Stomach (tissue), 9 donors: Measurements from ENCODE around the gene NODAL. TPM values are rescaled to one million over a fixed set of nuclear protein-coding genes. Genes with fewer than 3 reads are reported as not detected.

ENCODE experiments used
- DNase-seq, 2 donors: peaks; one replicate each; pipeline versions ENCODE4 v3.0.0 to v3.0.0-alpha.2; 2013 to 2019
- H3K27ac ChIP-seq, 5 donors: fragments of 200-600 bp in 4 of 5; sonication (generic) in 4 of 5; one replicate each; pipeline ENCODE4 v1.5.1; 2013 to 2019; ENCODE audit warnings: mild to moderate bottlenecking in 1 of 5, moderate library complexity in 1 of 5
- H3K27me3 ChIP-seq, 3 donors: fragments of 200-600 bp; sonication (generic); one replicate each; pipeline ENCODE4 v1.5.1; 2017 to 2019; ENCODE audit warnings: mixed run types in 1 of 3
- H3K36me3 ChIP-seq, 4 donors: fragments of 200-600 bp; sonication (generic); 1 replicate in 3 of 4; 2 replicates in 1 of 4; pipeline ENCODE4 v1.5.1; 2016 to 2019
- H3K4me1 ChIP-seq, 4 donors: fragments of 200-600 bp; sonication (generic); one replicate each; pipeline ENCODE4 v1.5.1; 2016 to 2019
- H3K4me3 ChIP-seq, 4 donors: fragments of 200-600 bp; sonication (generic) in 3 of 4; one replicate each; pipeline ENCODE4 v1.5.1; 2016 to 2019; ENCODE audit warnings: mild to moderate bottlenecking in 1 of 4
- H3K9me3 ChIP-seq, 4 donors: fragments of 200-600 bp; sonication (generic); one replicate each; pipeline ENCODE4 v1.5.1; 2016 to 2019
- CTCF ChIP-seq, 7 experiments: fragments of 450-650 bp in 4 of 7; fragments of 200-600 bp in 3 of 7; sonication (generic) in 3 of 7; IDR thresholded peaks; one replicate each; pipeline ENCODE4 v1.5.1; 2016 to 2019; ENCODE audit warnings: antibody characterized with exemption in 7 of 7, control low read depth in 2 of 7, mild to moderate bottlenecking in 1 of 7
- EP300 ChIP-seq: sonication (generic); formaldehyde crosslinking; IDR thresholded peaks from one replicate; pipeline ENCODE4 v1.6.1; 2017; ENCODE audit warnings: antibody characterized with exemption
- POLR2A ChIP-seq, 4 donors: fragments of 450-650 bp; IDR thresholded peaks; one replicate each; pipeline ENCODE4 v1.6.1; 2016; ENCODE audit warnings: antibody characterized with exemption in 4 of 4, control low read depth in 2 of 4, mild to moderate bottlenecking in 1 of 4, moderate library complexity in 1 of 4
- POLR2AphosphoS5 ChIP-seq, 3 donors: sonication (generic); formaldehyde crosslinking; IDR thresholded peaks; one replicate each; pipeline ENCODE4 v1.6.1; 2016; ENCODE audit warnings: antibody characterized with exemption in 3 of 3
- WGBS, 5 donors: extraction: QIAGEN DNeasy Blood & Tissue Kit in 3 of 5; methylation state at CpG; one replicate each; pipeline versions ENCODE4 v1.1.5 to v1.1.7; 2013 to 2018; 5-methylcytosine and 5-hydroxymethylcytosine counted together
- intact Hi-C: fragments of 100-400 bp; cut with DNase I; formaldehyde crosslinking; loops from one replicate; pipeline ENCODE4 v1.15.1; 2023; ENCODE audit warnings: low total_unique reads
- polyA plus RNA-seq, 3 donors: library from polyadenylated mRNA; stranded (reverse); fragments of 200-250 nt; gene quantifications; one replicate each; pipeline ENCODE4 v1.2.3, GENCODE V29; 2013
- total RNA-seq, 5 donors: library from RNA; depleted of rRNA; stranded (reverse); fragments of >200 nt; gene quantifications; one replicate each; pipeline versions ENCODE4 v1.1.0 to v1.2.3, GENCODE V29; 2014 to 2016
- donor health status: healthy with polysubstance abuse.
- donor health status: Bipolar disorder and iron deficiency.
- donor health status: healthy.

NODAL gene
- total and polyA plus RNA-seq, 8 donors, result not detected

- DNase-seq, result no peak
- Histone ChIP-seq H3K9me3 (no peaks in the 10 kb centered on the region), H3K36me3 (peaks cover 29 to 44% (median 41%) of the 10 kb centered on the region in 4 donors), H3K27ac (peak overlapping the region in 1 of 5 donors; percentile 31), H3K4me3 (no peak overlapping the region), H3K4me1 (peaks cover 0 to 38% (median 11%) of the 10 kb centered on the region in 4 donors), H3K27me3 (no peaks in the 10 kb centered on the region)
- no peak for TF ChIP-seq EP300
- TF ChIP-seq CTCF (IDR thresholded peaks at IDR 0.05), result no peak
- TF ChIP-seq POLR2A (IDR thresholded peaks at IDR 0.05), result no peak
- TF ChIP-seq POLR2AphosphoS5 (IDR thresholded peaks at IDR 0.05), result no peak
- intact Hi-C loops, result no loop called here
- WGBS, 5 donors, result 89 to 94% (median 93%) methylated on average over 3 of the region's 3 CpGs
Measured at GRCh38 chr10:70418713-70419112, 22.8 kb downstream of the NODAL start.

- no peak overlapping the region for H3K4me3 ChIP-seq
- peaks cover 29 to 39% (median 36%) of the 10 kb centered on the region in 4 donors for H3K36me3 ChIP-seq
- no peak for DNase-seq
- peak overlapping the region in 2 of 5 donors; percentile 2 to 37 for H3K27ac ChIP-seq
- H3K4me1 ChIP-seq, result peaks cover 0 to 42% (median 11%) of the 10 kb centered on the region in 4 donors
- WGBS, 5 donors, result 63 to 88% (median 71%) methylated on average over 1 of the region's 1 CpG
- intact Hi-C loops, result no loop called here
- no peaks in the 10 kb centered on the region for H3K27me3 ChIP-seq
- H3K9me3 ChIP-seq, result no peaks in the 10 kb centered on the region
- TF ChIP-seq POLR2A (IDR thresholded peaks at IDR 0.05) (no peak), POLR2AphosphoS5 (IDR thresholded peaks at IDR 0.05) (peak in 1 of 3 donors; percentile 8)
Measured at GRCh38 chr10:70418229-70418628, 23.3 kb downstream of the NODAL start.

DNA sequence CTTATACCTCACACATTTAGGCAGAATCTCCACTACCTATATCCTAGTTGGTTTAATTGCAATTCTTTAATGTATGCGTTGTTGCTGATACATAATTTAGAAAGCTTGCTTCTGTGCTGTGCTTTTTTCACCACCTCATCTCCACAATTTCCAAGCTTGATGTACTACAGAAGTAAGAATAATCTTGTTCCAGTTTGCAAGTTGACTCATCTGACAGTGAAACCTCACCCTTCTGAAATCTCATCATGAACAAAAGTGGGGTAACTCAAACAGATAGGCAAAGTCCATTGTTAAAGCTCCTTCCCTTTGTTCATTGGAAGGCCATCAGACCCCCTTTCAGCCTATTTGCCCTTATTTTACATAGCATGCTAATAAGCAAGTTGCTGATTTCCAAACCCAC, 23.9 kb downstream of the NODAL start:
- no peak for DNase-seq
- WGBS, 5 donors, result 91 to 100% (median 96%) methylated on average over 1 of the region's 1 CpG
- Histone ChIP-seq H3K4me1 (peaks cover 0 to 49% (median 13%) of the 10 kb centered on the region in 4 donors), H3K27ac (peak overlapping the region in 2 of 5 donors; percentile 2 to 37), H3K36me3 (peaks cover 27 to 32% (median 29%) of the 10 kb centered on the region in 4 donors), H3K27me3 (no peaks in the 10 kb centered on the region), H3K9me3 (no peaks in the 10 kb centered on the region), H3K4me3 (no peak overlapping the region)
- TF ChIP-seq POLR2A (IDR thresholded peaks at IDR 0.05), result no peak
- no peak for TF ChIP-seq CTCF (IDR thresholded peaks at IDR 0.05)
- no peak for TF ChIP-seq EP300
- no peak for TF ChIP-seq POLR2AphosphoS5 (IDR thresholded peaks at IDR 0.05)
- intact Hi-C loops, result no loop called here

- 82 to 92% (median 86%) methylated on average over 4 of the region's 4 CpGs for WGBS, 5 donors
- DNase-seq, result no peak
- H3K4me3 ChIP-seq, result no peak overlapping the region
- intact Hi-C loops, result no loop called here
- TF ChIP-seq CTCF (IDR thresholded peaks at IDR 0.05) (no peak), EP300 (no peak), POLR2AphosphoS5 (IDR thresholded peaks at IDR 0.05) (no peak), POLR2A (IDR thresholded peaks at IDR 0.05) (no peak)
- peaks cover 24 to 68% (median 49%) of the 10 kb centered on the region in 4 donors for H3K4me1 ChIP-seq
- H3K9me3 ChIP-seq, result no peaks in the 10 kb centered on the region
- no peaks in the 10 kb centered on the region for H3K27me3 ChIP-seq
- H3K36me3 ChIP-seq, result peaks cover 0 to 11% (median 5%) of the 10 kb centered on the region in 4 donors
- peak overlapping the region in 1 of 5 donors; percentile 42 for H3K27ac ChIP-seq
Measured at GRCh38 chr10:70412356-70412755, 29.1 kb downstream of the NODAL start.

DNA sequence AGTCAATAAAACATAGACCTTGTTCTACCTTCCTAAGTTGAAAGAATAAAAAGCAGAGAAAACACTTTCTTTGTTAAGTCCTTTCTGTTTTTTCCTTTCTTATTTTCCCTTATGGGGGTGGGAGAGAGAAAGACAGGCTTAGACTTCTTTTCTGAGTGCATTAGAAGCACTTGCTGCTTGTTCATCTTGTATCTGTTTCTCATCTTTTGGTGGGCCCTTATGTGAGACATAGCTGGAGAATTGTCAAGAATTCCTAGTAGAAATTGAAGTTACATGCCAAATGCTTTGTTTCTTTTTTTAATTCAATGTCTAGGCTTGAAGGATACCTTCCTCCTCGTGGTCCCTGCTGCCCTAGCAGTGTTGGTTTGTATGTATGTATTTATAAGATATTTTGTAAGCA, 30.9 kb downstream of the NODAL start:
- Histone ChIP-seq H3K36me3 (peaks cover 0 to 11% (median 5%) of the 10 kb centered on the region in 4 donors), H3K27me3 (no peaks in the 10 kb centered on the region), H3K9me3 (no peaks in the 10 kb centered on the region), H3K4me3 (no peak overlapping the region), H3K27ac (peak overlapping the region in 1 of 5 donors; percentile 100), H3K4me1 (peaks cover 37 to 77% (median 61%) of the 10 kb centered on the region in 4 donors)
- TF ChIP-seq POLR2A (IDR thresholded peaks at IDR 0.05) (no peak), EP300 (no peak), CTCF (IDR thresholded peaks at IDR 0.05) (no peak), POLR2AphosphoS5 (IDR thresholded peaks at IDR 0.05) (no peak)
- 29 to 76% (median 57%) methylated on average over 1 of the region's 1 CpG for WGBS, 5 donors
- intact Hi-C loops, result no loop called here
- DNase-seq, result no peak
